ENCODE data around the gene LPP. TPM values are rescaled to one million over a fixed set of nuclear protein-coding genes. Genes with fewer than 3 reads are reported as not detected.

Gene LPP
- total RNA-seq, 8 experiments from 2014 or later: 6.0 to 77.8 (median 15.4) TPM

DNA sequence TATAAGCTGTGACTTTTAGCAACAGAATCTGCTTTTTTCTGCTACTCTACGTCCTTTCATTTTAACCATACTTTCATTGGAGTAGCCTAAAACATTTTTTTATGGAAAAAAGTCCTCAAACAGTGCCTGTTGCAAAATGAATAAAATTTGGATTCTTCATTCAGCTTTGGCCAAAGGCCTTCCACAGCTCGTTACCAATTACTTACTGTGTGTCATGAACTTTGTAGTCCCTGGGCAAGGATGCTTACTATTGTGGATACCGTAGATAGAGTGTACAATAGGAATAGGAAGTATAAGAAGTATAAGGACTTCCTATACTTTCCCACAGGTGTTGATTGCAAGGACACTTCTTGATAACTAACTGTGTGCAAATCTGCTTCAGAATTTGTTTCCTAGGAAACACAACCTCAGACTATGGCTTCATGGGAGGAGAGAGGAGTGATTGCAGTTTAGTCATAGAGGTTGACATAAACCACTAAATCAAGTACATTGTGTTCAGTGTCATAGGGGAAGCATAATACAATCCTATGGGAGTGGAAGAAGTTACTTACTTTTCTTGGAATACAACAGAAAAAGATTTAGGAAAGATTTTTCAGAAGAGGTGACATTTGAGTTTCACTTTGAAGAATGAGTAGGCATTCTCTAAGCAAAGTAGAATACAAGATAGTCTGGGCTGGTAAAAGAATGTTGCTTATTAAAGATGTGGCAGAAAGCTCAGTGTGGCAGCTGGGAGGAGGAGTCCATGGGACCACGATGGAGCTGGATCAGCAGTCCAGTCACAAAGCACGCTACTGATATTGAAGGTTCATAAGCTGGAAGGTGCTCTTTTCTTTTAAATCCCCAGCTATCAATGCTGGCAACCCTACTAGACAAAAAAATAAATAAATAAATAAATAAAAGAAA is 708.1 kb downstream of the LPP start:
- 51 to 94% (median 71%) methylated on average over 2 to 5 of the region's 5 CpGs for WGBS, 10 experiments
- peak in 7 of 8 experiments; percentile 63 to 96 (median 88) for ATAC-seq (replicated peaks in 6 of 8)
- no peak overlapping the region for H3K4me3 ChIP-seq
- H3K4me1 ChIP-seq (replicated peaks in 1 of 2): peaks cover 0 to 5% of the 10 kb centered on the region in 2 donors
- in situ Hi-C loops (cut with MboI; ENCODE audit: low pct_unique_long_range_greater_than_20kb in 2 of 9, low sequenced_read_pairs in 9 of 9, unreplicated experiment in 9 of 9): no loop called here
- no peak overlapping the region for H3K27ac ChIP-seq

DNA sequence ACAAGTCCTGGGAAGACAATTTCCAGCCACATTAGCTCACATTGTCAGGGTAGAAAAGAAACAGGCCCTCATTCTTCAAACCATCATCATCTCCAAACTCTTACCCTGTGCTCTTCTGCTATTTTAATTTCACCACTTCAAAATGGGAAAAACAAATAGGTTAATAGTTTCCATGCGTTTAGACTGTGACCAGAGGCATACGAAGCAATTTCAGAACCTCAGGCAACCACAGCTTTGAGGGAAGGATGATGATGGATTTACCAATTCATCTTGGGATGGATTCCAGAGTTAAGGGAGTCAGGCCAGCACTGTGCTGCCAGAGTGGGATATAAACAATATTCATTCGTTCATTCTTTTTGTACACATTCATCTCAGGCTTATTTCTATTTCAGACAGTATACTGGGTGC is 710.0 kb downstream of the LPP start:
- WGBS, 10 experiments: 0 to 89% (median 50%) methylated on average over 1 to 3 of the region's 3 CpGs; no CpG with 5 or more reads in 1 of the 10 experiments
- in situ Hi-C loops (cut with MboI; ENCODE audit: low pct_unique_long_range_greater_than_20kb in 2 of 9, low sequenced_read_pairs in 9 of 9, unreplicated experiment in 9 of 9): no loop called here
- no peak overlapping the region for H3K27ac ChIP-seq
- peaks cover 5 to 9% of the 10 kb centered on the region in 2 donors for H3K4me1 ChIP-seq (replicated peaks in 1 of 2)
- no peak for ATAC-seq (replicated peaks in 6 of 8)
- no peak overlapping the region for H3K4me3 ChIP-seq

DNA sequence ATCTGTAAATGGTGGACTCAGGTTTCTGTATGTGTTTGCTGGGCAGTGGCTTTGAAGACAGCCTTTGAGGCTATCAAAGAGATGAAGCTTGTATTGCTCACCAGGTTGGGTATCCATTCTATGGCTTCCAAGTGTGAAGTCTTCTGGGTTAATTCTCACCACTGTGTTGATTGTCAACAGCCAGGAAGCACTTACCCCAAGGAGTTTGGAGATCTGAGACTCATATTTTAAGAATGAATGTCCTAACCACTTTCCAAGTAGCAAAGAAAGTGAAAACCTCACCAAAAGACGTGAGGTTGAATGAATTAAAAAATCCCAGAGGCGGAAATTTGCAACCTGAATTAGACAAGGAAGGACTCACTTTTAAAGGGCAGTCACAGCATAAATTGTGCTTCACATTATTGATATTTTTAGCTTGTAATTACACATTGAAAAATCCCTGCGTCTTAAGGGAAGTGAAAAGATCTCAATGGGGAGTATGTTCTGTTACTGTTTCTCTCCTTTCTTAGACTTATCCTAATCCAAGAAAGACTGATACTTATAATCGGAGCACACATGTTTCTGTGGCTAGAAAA is 713.8 kb downstream of the LPP start:
- 80 to 100% (median 93%) methylated on average over 1 to 4 of the region's 4 CpGs; no CpG with 5 or more reads in 4 of the 10 experiments for WGBS, 10 experiments
- ATAC-seq (replicated peaks in 6 of 8): no peak
- H3K4me3 ChIP-seq: no peak overlapping the region
- in situ Hi-C loops (cut with MboI; ENCODE audit: low pct_unique_long_range_greater_than_20kb in 2 of 9, low sequenced_read_pairs in 9 of 9, unreplicated experiment in 9 of 9): no loop called here
- H3K4me1 ChIP-seq (replicated peaks in 1 of 2): peaks cover 5 to 9% of the 10 kb centered on the region in 2 donors
- no peak overlapping the region for H3K27ac ChIP-seq

DNA sequence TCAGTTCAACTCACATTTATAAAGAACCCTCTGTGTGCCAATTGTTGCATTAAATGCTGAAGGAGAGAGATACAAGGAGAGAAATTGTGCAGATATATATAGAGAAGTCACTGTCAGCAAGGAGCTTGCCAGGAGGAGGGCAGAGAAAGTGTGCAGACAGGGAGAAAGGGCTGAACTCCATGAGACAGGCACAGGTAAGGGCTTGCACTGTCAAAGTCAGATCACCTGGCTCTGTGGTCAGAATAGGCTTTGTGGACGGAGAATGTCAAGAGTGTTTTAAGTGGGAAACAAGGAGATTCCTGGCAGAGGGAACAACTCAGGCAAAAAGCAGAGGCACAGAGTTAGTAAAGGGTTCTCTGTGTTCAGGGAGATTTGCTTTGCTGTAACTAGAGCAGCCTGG is 714.8 kb downstream of the LPP start:
- H3K27ac ChIP-seq: no peak overlapping the region
- in situ Hi-C loops (cut with MboI; ENCODE audit: low pct_unique_long_range_greater_than_20kb in 2 of 9, low sequenced_read_pairs in 9 of 9, unreplicated experiment in 9 of 9): no loop called here
- ATAC-seq (replicated peaks in 6 of 8): no peak
- 71 to 100% (median 93%) methylated on average over 1 of the region's 1 CpG; no CpG with 5 or more reads in 4 of the 10 experiments for WGBS, 10 experiments
- H3K4me3 ChIP-seq: no peak overlapping the region
- H3K4me1 ChIP-seq (replicated peaks in 1 of 2): peaks cover 0 to 9% of the 10 kb centered on the region in 2 donors

DNA sequence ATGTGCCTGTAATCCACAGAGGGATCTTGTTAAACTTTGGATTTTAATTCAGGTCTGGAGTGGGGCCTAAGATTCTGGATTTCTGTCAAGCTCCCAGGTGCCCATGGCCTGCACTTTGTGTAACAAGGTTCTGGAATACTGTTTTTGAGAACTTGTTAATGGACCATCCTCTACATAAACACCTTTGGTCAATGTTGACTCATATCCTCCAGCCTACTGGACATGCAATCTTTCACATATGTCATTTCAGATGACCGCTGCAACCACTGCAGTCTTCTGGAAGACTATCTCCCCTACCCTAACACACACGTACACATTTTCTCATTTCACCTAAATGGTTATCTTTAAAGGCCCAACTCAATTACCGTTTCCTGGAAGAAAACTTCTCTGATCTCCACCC is 715.7 kb downstream of the LPP start:
- Histone ChIP-seq H3K27ac (no peak overlapping the region), H3K4me1 (replicated peaks in 1 of 2) (peaks cover 0 to 9% of the 10 kb centered on the region in 2 donors), H3K4me3 (no peak overlapping the region)
- in situ Hi-C loops (cut with MboI; ENCODE audit: low pct_unique_long_range_greater_than_20kb in 2 of 9, low sequenced_read_pairs in 9 of 9, unreplicated experiment in 9 of 9): no loop called here
- WGBS, 10 experiments: 83 to 100% (median 96%) methylated on average over 1 to 3 of the region's 3 CpGs; no CpG with 5 or more reads in 1 of the 10 experiments
- ATAC-seq (replicated peaks in 6 of 8): no peak

DNA sequence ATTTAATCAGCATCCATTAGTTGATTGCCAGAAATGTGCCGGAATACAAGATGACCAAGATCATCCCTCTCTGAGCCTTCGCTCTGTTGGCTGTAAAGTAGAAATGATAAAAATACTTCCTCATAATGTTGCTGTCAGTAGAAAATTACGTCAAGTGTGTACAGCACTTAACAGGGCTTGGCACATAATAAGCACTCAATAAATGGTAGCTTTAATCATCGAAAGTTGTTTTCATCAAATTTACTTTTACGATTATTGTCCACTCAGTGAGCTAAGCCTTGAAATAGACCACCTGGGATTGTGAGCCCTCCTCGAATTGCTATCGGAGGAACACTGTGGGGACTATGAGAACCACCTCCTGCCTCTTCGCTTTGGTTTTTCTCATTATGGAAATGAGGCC is 716.5 kb downstream of the LPP start:
- in situ Hi-C loops (cut with MboI; ENCODE audit: low pct_unique_long_range_greater_than_20kb in 2 of 9, low sequenced_read_pairs in 9 of 9, unreplicated experiment in 9 of 9): no loop called here
- peaks cover 0 to 9% of the 10 kb centered on the region in 2 donors for H3K4me1 ChIP-seq (replicated peaks in 1 of 2)
- ATAC-seq (replicated peaks in 6 of 8): no peak
- H3K4me3 ChIP-seq: no peak overlapping the region
- 82 to 98% (median 91%) methylated on average over 3 to 8 of the region's 8 CpGs; no CpG with 5 or more reads in 1 of the 10 experiments for WGBS, 10 experiments
- H3K27ac ChIP-seq: no peak overlapping the region

DNA sequence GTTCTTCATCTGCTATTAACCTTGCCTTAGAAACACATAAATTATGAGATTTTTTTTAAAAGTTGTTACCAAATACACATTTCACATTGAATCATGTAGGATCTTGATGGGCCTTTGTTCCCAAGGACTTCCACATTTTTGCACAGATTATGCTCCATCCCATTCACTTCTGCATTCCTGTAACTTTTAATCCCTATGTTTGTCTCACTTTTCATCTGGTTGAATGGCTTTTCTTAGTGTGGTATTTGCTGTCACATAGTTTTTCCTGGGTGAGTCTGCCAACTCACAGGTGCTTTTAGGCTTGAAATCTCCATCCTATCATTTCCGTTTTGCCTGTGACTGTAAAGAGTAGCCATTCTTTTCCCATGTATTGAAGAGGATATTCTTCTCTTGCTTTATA is 720.6 kb downstream of the LPP start:
- Histone ChIP-seq H3K27ac (no peak overlapping the region), H3K4me1 (replicated peaks in 1 of 2) (no peaks in the 10 kb centered on the region), H3K4me3 (no peak overlapping the region)
- no peak for ATAC-seq (replicated peaks in 6 of 8)
- in situ Hi-C loops (cut with MboI; ENCODE audit: low pct_unique_long_range_greater_than_20kb in 2 of 9, low sequenced_read_pairs in 9 of 9, unreplicated experiment in 9 of 9): no loop called here
- WGBS, 10 experiments: 100% methylated on average over 1 of the region's 1 CpG; no CpG with 5 or more reads in 3 of the 10 experiments

DNA sequence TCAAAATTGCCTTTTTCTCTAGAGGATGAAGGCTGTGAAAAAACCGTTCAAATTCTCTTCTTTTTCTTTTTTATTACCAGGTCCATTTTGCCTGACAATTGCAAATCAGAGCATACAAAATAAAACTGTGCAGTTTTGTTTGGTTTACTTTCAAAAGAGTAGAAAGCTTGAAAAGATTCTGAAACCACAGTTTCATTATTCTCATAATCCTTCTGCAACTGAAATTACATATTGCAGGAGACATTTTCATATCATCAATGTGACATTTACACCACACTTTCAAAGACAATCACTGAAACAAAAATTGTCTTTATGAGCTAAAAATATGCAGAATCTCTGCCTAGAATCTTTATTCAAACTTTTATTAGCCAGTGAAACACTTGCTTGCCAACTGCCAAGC is 721.5 kb downstream of the LPP start:
- WGBS, 10 experiments: 88 to 100% (median 100%) methylated on average over 1 of the region's 1 CpG; no CpG with 5 or more reads in 2 of the 10 experiments
- ATAC-seq (replicated peaks in 6 of 8): no peak
- Histone ChIP-seq H3K4me1 (replicated peaks in 1 of 2) (no peaks in the 10 kb centered on the region), H3K27ac (no peak overlapping the region), H3K4me3 (no peak overlapping the region)
- in situ Hi-C loops (cut with MboI; ENCODE audit: low pct_unique_long_range_greater_than_20kb in 2 of 9, low sequenced_read_pairs in 9 of 9, unreplicated experiment in 9 of 9): no loop called here

DNA sequence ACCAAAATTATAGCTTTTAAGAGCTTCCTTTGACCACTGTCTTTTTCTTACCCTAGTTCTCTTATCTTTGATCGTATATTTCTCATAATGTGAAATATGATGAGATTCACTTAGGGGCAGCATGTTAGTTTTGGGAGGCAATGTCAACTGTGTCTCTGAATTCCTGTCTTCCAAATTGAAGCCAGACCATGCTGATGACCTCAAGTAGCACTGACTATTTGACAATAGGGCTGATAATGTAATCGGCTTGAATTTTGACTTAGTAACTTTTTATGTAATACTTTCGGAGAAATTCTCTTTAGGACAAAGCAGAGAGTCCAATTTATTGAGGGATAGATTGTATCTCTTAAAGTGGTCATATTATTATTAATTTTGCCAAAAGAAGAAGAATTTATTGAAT is 722.4 kb downstream of the LPP start:
- in situ Hi-C loops (cut with MboI; ENCODE audit: low pct_unique_long_range_greater_than_20kb in 2 of 9, low sequenced_read_pairs in 9 of 9, unreplicated experiment in 9 of 9): no loop called here
- ATAC-seq (replicated peaks in 6 of 8): no peak
- 69 to 100% (median 92%) methylated on average over 1 to 3 of the region's 3 CpGs for WGBS, 10 experiments
- Histone ChIP-seq H3K4me1 (replicated peaks in 1 of 2) (no peaks in the 10 kb centered on the region), H3K4me3 (no peak overlapping the region), H3K27ac (no peak overlapping the region)

DNA sequence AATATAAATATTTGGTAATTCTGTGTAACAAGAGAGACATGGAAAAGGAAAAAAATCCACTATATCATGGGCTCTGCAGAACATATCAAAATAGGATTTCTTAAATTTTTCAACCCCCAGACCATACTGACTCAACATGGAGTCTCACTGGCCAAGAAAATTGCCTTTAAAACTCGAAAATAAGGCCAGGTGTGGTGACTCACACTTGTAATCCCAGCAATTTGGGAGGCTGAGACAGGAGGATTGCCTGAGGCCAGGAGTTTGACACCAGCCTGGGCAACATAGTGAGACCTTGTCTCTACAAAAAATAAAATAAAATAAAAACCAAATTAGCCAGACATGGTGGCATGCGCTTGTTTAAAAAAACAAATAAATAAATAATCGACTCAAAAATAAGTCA is 723.4 kb downstream of the LPP start:
- WGBS, 10 experiments: 58 to 100% (median 78%) methylated on average over 2 to 3 of the region's 3 CpGs
- Histone ChIP-seq H3K27ac (no peak overlapping the region), H3K4me3 (no peak overlapping the region), H3K4me1 (replicated peaks in 1 of 2) (no peaks in the 10 kb centered on the region)
- in situ Hi-C loops (cut with MboI; ENCODE audit: low pct_unique_long_range_greater_than_20kb in 2 of 9, low sequenced_read_pairs in 9 of 9, unreplicated experiment in 9 of 9): no loop called here
- no peak for ATAC-seq (replicated peaks in 6 of 8)

DNA sequence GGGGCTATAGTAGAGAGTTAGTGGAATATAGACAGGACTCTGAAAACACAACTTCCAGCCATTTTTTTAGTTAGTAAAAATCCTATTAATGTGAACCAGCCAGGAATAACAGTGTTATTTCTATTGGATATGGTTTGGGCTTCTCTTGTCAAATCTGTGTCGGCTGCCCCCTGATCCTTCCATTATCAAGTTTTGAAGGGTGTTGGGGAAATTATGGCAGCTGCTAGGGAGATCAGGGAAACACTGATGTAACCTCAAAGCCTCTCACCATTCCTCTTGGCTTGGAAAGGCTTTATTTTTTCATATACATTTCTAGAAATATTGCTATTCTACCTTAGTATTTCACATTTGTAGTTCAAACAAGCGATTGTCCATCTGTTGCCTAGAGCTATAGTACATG is 724.1 kb downstream of the LPP start:
- Histone ChIP-seq H3K4me3 (no peak overlapping the region), H3K27ac (no peak overlapping the region), H3K4me1 (replicated peaks in 1 of 2) (no peaks in the 10 kb centered on the region)
- in situ Hi-C loops (cut with MboI; ENCODE audit: low pct_unique_long_range_greater_than_20kb in 2 of 9, low sequenced_read_pairs in 9 of 9, unreplicated experiment in 9 of 9): no loop called here
- ATAC-seq (replicated peaks in 6 of 8): no peak
- WGBS, 10 experiments: 80 to 100% (median 94%) methylated on average over 1 to 2 of the region's 2 CpGs; no CpG with 5 or more reads in 2 of the 10 experiments

DNA sequence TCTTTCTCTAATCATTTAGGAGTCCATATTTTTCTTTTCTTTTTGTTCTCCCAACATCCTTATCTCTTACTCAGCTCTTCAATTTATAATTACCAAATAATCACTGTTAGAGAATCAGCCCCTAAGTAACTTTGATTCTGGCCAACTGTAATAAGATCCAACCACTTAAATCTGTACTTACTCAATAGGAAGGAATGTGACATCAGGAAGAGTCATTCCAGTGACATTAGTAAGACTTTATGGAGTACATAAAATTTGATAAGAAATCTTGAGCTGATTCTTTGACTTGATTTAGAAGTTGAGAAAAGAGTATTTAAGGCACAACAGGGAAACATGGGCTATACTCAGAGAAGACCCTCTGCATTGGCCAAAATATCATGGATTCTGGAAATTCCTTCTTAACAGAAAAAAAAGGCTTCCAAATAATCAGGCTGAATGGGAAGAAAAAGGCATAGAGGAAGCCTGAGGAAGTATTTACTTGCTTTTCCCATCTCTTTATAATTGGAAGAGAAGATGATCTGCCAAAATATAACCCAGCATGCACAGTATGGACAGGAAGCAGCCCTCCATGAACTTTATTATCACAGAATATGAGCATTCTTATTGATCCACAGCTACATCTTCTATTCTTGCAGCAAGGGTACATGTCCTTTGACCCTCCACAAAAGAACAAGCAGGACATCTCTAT is 728.1 kb downstream of the LPP start:
- H3K4me3 ChIP-seq: no peak overlapping the region
- in situ Hi-C loops (cut with MboI; ENCODE audit: low pct_unique_long_range_greater_than_20kb in 2 of 9, low sequenced_read_pairs in 9 of 9, unreplicated experiment in 9 of 9): no loop called here
- no peaks in the 10 kb centered on the region for H3K4me1 ChIP-seq (replicated peaks in 1 of 2)
- ATAC-seq (replicated peaks in 6 of 8): peak in 2 of 8 experiments; percentile 26 to 60
- H3K27ac ChIP-seq: no peak overlapping the region

DNA sequence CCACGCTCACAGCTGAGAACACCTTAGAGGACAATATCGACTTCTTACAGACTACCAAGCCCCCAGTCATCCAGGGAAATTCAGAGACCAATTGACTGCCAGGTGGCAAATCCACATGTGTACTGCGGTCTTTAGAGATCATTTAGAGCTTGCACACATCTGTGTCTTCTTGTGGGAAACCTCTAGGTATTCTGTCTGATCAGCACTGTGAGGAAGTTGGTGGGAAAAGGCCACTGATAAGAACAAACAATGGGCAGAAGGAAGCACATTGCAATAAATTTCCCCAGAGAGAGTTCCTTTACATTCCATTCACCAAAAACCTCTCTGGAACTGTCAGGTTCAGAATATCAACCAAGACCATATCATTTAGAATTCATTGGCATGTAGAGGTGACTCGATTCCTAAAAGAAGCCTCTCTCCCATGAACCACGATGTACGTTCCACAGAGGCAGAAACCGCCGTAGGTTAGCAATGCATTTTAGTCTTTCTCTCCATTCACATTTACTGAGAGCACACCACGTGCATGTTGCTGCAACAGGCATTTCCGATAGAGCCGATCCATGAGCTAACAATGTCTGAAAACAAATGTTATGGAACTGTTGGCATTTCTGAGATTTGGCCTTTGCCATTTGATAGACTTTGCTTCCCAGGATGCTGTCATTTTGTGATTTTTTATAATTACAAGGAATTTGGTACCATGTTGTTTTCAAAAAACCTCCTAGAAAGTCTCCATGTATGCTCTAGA is 730.5 kb downstream of the LPP start:
- in situ Hi-C loops (cut with MboI; ENCODE audit: low pct_unique_long_range_greater_than_20kb in 2 of 9, low sequenced_read_pairs in 9 of 9, unreplicated experiment in 9 of 9): no loop called here
- Histone ChIP-seq H3K4me3 (no peak overlapping the region), H3K4me1 (replicated peaks in 1 of 2) (no peaks in the 10 kb centered on the region), H3K27ac (no peak overlapping the region)
- 80 to 100% (median 96%) methylated on average over 1 to 9 of the region's 11 CpGs for WGBS, 10 experiments
- no peak for ATAC-seq (replicated peaks in 6 of 8)
